Amniotic stem cell (primary cell): ENCODE results near the gene TRMO.
A peak's percentile ranks its signal among the peaks of the same experiment; 100 is the strongest.
"Not testable (repeated sequence)": the region's sequence is repeated elsewhere in the genome, so short reads cannot be mapped to it uniquely, and the experiment has no call there.

Experiments used
- DNase-seq: peaks from one replicate; lab custom pipeline; 2025; lab: John Stamatoyannopoulos, UW

The TRMO gene, protein sequence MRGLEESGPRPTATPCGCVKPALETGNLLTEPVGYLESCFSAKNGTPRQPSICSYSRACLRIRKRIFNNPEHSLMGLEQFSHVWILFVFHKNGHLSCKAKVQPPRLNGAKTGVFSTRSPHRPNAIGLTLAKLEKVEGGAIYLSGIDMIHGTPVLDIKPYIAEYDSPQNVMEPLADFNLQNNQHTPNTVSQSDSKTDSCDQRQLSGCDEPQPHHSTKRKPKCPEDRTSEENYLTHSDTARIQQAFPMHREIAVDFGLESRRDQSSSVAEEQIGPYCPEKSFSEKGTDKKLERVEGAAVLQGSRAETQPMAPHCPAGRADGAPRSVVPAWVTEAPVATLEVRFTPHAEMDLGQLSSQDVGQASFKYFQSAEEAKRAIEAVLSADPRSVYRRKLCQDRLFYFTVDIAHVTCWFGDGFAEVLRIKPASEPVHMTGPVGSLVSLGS

DNA sequence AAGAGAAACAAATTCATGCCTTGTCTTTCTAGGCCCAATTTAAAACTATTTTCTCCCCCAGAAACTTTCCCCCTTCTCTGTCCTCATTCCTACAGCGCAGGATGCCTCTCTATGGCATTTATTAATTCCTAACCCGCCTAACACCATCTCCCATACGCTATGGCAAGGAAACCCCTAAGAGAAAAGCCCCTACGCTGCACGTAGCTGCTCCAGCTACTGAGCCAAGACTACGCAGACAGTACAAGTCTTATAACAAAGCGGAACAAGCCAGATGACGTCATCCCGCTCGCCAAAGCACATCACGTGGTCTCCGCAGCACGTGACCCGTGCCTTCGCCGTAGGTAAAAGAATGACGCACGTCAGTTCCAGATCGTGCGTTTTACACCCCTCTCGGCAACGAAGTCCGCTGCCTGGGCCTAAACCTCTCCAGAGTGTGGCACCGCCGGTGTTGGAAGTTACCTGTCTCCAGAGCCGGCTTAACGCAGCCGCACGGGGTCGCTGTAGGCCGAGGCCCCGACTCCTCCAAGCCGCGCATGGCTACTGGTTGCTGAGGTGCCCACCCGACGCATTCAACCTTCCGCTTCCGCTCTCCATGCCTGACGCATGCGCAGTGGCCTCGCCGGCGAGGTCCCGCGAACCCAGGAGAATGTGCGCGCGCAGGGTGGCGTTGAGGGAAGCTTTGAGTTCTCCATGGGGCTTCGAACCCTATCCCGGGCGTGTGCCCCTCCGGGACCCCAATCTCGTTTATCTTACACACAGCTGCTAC lies at the start of gene TRMO:
TRMO (minus strand) TSS at position 542 of the 766 bp plus-strand sequence; CDS start at position 535, 7 bp downstream.
- DNase-seq = peak; percentile 92

DNA sequence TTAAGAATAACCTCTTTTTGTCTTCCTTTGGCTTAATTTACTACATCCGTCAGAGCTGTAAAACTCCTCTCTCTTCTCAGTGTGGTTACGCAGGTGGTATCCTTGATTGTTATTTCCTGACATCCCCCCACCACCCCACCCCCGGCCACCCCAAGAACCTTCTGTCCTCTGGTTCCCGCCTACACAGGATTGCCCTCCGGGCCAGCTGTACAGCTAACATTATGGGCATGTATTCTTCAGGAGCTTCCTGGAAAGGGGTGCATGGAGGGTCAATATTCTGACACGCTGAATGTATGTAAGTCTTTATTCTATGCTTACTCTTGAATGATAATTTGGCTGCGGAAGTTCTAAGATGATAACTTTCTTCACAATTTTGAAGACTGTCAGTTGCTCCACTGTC lies 47.9 kb upstream of the TRMO start:
- DNase-seq = no peak

DNA sequence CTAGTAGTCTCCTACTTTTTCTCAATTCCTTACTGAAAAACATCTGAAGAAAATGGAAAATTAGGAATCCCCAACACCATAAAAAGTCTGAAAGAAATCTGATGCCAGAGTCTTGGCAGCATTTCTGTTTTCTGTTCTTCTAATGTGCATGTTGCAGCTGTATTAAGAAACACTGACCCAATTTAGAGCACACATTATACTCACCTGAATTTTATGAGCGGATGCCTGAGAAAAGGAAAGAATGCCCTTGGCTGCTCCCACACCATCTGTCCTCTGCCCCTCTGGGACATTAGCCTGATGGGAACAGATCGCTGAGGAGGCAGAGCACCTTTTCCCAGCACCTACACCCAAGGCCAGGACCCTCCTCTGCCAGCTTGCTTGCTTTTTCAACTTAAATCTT lies 46.7 kb upstream of the TRMO start:
- DNase-seq = no peak

DNA sequence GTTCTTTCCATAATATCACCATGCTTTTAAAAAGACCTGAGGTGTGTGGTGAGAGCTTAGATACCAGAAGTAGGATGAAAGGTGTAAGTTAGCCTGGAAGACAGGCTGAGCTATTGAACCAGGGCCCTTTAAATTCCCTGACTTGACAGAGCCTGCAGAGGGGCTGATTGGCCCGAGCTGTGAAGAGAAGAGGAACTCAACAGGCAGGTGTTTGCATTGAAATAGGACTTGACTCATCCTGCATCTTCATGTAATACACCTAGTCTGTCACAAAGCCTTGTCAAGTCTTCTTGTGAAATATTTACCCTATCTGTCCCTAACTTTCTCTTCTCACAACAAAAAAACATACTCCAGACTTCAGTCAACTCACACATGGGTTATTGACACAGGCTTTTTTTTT lies 44.2 kb upstream of the TRMO start:
- DNase-seq = no peak

DNA sequence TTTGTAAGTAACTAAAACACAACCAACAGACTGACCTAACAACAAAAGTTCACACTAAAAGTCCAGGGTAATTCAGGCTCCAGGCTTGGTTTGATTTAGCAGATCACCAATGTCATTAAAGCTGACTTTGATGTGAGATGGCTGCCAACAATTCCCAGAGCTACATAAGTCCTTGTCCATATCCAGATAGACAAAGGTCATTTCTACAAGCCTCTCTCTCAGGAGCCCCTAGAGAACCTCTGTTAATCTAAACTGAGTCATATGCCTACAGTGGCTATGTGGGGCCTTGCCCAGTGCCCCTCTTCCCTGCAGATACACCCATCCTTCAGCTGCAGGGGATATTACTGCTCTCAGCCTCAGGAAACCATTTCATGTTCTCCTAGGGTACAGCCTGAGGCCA lies 42.6 kb upstream of the TRMO start:
- DNase-seq = no peak

DNA sequence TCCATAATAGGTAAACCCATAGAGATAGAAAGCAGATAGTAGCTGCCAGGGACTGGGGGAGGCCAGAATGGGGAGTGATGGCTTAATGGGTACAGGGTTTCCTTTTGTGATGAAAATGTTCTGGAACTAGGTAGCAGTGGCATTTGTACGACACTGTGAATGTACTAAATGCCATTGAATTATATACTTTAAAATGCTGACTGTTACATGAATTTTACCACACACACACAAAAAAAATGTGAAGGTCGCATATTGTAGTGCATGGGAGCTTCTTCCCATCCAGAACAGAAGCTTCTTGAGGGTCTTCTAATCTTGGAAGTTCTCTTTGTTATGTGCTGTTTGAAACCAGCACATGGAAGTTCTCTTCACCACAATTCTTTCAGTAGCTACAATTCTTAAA lies 40.9 kb upstream of the TRMO start:
- no peak for DNase-seq

DNA sequence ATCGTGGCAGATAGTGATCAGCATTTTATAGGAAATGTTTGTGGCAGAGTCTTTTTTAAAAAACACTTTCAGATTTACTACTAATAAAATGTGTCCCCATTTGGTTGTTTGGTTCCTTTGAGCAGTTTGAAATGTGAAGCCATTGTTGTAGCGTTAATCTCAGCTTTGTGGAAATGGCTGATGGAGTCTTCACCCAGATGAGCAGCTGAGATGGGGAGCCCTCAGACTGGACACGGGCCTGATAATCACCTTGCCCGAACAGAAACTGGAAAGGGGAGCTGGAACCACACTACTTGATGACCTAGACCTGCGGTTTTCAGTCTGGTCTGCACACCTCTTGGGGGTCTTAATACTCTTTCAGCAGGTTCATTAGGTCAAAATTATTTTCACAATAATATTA lies 40.3 kb upstream of the TRMO start:
- DNase-seq = no peak

DNA sequence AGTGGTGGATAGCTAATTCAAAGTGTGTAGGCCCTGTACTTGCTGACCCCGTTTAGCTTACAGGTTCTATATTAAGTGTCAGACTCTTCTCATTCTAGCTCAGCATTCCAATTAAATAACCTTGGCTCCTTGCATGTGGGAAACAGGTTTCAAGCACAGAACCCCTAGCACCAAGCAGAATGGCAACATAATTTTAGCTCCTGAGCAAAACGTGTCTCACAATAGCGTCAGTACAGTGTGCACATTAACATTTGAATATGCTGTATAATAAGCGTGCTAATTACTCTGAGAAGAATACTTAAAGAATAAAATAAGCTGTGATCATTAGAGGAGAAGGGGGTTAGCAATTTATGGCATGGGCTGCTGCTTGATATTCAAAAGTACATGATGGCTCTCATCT lies 39.8 kb upstream of the TRMO start:
- no peak for DNase-seq

DNA sequence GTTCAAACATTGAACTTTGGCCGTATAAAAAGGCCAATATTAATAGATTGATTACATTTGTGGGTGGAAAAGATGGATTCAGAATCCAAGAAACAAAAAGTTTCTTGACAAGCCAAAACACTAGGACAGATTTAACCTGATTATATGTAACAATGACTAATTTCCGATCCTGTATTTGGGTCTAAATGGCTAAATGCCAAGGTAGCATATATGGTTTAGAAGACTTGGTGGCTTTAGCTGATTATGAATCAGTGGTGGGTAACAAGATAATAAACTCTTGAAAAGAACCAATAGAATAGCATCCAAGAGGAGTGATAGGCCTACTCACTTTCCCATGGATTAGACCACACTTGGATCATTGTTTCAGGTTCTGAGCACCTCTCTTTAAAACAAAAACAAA lies 39.1 kb upstream of the TRMO start:
- DNase-seq = no peak

DNA sequence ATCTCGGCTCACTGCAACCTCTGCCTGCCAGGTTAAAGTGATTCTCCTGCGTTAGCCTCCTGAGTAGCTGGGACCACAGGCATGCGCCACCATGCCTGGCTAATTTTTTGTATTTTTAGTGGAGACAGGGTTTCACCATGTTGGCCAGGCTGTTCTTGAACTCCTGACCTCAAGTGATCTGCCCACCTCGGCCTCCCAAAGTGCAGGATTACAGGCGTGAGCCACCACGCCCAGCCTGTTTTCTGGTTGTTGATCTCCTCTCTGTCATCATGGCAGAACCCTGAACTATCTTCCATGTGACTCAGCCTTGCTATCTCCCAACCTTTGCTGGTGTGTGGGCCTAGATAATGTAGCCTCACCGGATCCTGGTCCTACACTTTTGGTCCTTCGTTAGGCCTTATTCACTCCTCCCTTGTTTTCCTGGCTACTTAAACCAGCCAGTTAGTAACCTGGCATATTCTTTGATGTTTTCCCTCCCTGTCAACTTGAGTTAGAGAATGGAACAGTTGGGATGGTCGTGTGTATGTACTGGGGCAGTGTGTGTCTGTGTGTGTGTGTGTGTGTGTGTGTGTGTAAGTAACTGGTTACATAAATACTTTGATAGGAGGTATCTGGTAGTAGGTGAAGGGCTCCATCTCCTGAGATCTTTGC lies 38.5 kb upstream of the TRMO start:
- DNase-seq = not testable (repeated sequence)

DNA sequence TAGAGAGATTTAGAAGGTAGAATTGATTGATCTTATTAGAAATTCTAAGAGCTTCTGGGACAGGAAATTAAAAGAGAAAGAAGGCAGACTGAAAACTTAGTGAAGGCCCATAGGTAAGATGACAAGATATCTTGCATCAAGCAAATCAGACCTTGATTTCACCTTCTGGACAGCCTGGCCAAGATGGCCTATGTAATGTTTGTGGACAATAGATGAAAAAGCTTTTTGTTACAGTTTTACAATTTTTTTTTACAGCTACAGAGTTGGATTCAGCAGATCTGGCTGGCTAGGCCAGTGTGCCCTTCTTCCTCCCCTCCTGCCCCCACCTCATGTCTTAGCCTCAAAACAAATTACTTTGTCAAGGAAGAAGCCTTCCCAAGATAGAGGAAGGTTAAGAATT lies 37.3 kb upstream of the TRMO start:
- DNase-seq = no peak

DNA sequence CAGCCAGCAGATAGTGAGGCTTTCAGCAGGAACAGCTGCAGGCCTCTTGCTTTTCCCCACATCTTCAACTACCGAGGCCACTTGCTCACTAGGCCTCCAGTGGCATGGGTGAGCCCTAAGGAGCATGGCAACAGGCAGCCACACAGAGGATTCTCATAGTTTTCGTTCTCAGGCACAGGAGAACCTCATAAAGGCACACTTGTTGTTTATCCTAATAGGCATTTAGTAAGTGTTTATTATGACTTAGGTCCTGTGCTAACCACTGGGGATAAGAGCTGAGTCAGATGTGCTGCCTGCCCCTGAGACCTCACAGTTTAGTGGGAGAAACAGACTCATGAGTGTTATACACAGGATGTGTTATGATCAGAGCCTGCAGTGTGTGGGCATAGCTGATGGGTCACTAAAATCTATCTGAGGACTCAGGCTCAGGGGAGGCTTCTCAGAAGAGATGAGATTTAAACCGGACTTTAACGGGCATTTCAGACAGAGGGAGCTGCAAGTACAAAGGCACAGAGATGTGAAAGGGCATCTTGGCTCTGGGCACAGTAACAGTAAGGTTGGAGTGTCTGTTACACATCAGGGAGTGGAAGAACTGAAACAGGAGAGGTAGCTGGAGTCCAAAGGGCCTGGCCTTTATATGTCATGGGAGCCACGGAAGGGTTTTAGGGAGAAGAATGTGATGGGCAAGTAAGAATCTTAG lies 36.7 kb upstream of the TRMO start:
- no peak for DNase-seq

DNA sequence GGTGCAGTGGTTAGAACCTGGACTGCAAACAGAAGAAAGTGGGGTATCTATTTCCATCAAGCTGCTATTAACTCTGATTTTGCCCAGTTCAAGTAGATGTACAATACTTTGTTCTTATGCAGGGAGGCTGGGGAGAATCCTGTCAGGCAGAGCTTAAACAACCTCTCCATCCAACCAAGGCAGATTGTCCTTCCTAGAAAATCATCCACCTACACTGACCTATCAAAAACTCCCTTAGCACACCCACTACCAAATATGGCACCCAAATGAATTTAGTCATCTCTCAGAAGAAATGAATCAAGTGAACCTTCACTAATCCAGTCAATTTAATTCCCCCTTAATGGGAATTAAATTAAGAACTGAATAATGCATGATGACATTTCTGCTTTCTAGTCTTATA lies 34.0 kb upstream of the TRMO start:
- DNase-seq = no peak

DNA sequence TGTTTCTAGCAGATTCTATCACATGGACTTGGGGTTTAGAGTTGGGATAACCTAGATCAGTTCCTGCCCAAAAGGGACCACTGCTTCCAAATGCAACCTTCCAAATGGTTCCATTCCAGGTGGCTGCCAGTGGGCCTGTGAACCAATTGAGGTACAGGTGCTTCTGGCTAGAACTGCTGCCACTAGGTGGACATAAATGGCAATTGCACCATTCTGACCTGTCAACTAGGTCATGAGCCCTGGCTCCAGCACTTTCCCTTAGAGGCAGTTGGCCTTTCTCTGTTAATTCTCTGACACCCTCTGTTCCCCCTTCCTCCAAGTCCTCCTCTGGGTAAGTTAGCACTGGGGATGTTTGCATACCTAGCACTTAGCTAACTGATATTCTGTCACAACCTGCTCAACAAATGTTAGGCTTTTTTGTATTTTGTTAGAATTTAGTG lies 32.3 kb upstream of the TRMO start:
- no peak for DNase-seq

DNA sequence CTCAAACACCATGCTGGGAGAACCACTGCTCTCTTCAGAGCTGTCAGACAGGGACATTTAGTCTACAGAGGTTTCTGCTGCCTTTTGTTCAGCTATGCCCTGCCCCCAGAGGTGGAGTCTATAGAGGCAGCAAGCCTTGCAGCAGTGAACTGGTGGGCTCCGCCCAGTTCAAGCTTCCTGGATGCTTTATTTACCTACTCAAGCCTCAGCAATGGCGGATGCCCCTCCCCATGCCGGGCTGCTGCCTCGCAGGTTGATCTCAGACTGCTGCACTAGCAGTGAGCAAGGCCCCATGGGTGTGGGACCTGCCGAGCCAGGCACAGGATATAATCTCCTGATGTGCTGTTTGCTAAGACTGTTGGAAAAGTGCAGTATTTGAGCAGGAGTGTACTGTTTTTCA lies 28.6 kb upstream of the TRMO start:
- DNase-seq = not testable (repeated sequence)

DNA sequence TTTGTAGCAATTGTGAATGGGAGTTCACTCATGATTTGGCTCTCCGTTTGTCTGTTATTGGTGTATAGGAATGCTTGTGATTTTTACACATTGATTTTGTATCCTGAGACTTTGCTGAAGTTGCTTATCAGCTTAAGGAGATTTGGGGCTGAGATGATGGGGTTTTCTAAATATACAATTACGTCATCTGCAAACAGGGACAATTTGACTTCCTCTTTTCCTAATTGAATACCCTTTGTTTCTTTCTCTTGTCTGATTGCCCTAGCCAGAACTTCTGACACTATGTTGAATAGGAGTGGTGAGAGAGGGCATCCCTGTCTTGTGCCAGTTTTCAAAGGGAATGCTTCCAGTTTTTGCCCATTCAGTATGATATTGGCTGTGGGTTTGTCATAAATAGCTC lies 24.8 kb upstream of the TRMO start:
- DNase-seq = not testable (repeated sequence)

DNA sequence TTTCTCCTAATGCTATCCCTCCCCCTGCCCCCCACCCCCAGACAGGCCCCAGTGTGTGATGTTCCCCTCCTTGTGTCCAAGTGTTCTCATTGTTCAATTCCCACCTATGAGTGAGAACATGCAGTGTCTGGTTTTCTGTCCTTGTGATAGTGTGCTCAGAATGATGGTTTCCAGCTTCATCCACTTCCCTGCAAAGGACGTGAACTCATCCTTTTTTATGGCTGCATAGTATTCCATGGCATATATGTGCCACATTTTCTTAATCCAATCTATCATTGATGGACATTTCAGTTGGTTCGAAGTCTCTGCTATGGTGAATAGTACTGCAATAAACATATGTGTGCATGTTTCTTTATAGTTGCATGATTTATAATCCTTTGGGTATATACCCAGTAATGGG lies 23.2 kb upstream of the TRMO start:
- not testable (repeated sequence) for DNase-seq

DNA sequence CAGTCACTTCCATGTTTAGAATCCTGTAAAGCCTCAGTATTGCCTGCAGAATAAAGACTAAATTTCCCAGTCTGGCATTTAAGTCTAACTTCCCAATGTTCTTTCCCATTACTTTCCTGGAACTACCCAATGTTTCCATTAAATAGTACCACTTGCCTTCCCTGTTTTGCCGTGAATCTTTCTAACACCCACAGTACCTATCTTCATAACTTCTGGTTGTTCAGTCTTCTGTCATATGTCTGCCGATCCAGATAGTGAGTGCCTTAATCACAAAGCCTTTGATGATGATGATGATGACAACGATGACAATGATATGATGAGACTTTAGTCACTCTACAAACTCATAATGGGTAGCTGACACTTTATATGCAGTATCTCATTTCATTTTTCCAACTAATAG lies 22.3 kb upstream of the TRMO start:
- no peak for DNase-seq

DNA sequence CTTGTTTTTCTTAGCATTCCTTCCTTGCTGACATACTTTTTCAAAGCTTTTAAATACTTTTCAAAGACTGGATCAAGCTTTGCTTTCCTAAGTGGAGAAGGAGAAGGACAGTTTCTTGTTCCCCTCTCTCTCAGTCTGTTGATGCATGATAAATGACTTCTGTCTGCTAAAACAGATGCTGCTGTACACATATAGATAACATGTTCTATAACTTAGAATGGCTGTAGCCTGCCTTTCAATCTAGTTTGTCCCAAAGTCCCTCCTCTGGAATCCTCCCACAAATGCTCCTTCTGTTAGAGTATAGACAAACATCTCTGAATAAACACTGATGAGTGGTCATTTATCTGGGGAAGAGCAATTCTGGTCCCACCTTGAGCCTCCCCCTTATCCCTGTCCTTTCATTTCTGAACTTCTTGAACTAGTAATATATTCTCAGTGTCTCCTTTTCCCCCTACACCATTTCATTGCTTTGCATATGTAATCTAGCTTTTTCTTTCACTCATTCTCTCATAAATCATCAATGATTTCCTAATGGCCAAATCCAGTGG lies 21.1 kb upstream of the TRMO start:
- no peak for DNase-seq

DNA sequence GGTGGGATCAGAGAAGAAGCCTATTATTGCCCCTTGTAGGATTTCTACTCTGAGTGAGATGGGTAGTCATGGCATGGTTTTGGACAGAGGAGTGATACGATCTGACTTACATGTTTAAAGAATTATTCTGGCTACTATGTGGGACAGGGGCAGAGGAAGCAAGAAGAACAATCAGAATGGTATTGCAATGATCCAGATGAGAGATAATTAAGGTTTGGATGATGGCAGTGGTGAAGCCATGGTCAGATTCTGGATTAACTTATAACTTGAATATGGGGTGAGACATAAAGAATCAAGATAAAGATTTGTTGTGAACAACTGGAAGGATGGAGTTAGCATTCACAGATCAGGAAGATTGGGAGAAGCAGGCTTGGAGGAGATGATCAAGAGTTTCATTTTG lies 19.0 kb upstream of the TRMO start:
- no peak for DNase-seq

DNA sequence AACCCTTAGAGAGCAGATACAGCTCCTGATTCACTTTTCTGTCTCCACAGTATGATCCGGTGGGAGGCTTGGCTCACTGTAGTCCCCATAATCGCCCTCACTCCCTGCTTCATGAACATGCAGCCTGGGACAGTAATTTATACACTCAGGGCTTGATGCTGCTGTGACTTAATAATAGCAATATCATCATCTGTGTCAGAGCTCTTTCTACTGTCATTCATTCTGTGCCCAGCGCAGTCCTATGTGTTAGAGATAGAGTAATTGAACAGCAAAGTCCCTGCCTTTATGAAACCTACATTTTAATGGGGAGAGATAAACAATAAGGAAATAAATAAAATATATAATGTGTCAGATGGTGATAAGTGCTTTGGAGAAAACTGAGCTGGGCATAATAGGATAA lies 18.4 kb upstream of the TRMO start:
- no peak for DNase-seq

DNA sequence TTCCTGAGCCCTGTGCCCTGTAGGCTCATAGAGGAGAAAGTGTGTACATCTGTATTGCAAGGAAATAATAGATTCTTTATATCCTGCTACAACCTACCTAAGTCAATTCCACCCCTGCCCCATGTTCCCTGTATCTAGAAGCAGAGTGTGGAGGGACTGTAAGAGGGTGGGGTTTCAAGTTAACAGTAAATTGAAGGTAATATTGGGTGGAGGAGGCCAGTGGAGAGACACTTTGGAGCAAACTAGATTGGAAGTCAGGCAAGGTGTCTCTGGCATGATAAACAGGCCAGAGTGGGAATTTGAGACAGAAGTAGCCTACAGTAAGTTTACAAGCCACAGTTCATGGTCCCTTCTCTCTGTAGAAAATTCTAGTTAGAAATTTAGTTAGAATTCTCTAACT lies 17.9 kb upstream of the TRMO start:
- DNase-seq = no peak
